Effector memory CD4-positive, alpha-beta T cell (primary cell): Measurements from ENCODE around the gene ADAMTS8.

ENCODE experiments used
- DNase-seq, 3 donors: peaks; one replicate each; pipeline ENCODE4 v3.0.0-alpha.2; 2020
- H3K27ac ChIP-seq: 2 replicates; pipeline ENCODE4 v1.7.0; 2013; ENCODE audit warnings: mild to moderate bottlenecking, low read length, moderate library complexity; ENCODE audit not compliant: insufficient read depth, poor library complexity, severe bottlenecking
- H3K27me3 ChIP-seq: replicated peaks from 2 replicates; pipeline ENCODE4 v1.7.0; 2013; ENCODE audit warnings: mild to moderate bottlenecking, low read length; ENCODE audit not compliant: insufficient read depth, control insufficient read depth, poor library complexity, severe bottlenecking
- H3K36me3 ChIP-seq: 2 replicates; pipeline ENCODE4 v1.7.0; 2013; ENCODE audit warnings: mild to moderate bottlenecking, low read length, moderate library complexity; ENCODE audit not compliant: control insufficient read depth, insufficient read depth
- H3K4me1 ChIP-seq: 2 replicates; pipeline ENCODE4 v1.7.0; 2013; ENCODE audit warnings: low read length, mild to moderate bottlenecking; ENCODE audit not compliant: control insufficient read depth, insufficient read depth, poor library complexity, severe bottlenecking
- H3K4me3 ChIP-seq: 2 replicates; pipeline ENCODE4 v1.7.0; 2013; ENCODE audit warnings: low read length, low read depth, mild to moderate bottlenecking; ENCODE audit not compliant: insufficient read depth, poor library complexity, severe bottlenecking
- H3K9me3 ChIP-seq: 2 replicates; pipeline ENCODE4 v1.7.0; 2013; ENCODE audit warnings: mild to moderate bottlenecking, low read length, moderate library complexity; ENCODE audit not compliant: control insufficient read depth

Gene ADAMTS8

GRCh38 chr11:130399196-130399595, 29.2 kb downstream of the ADAMTS8 start:
- Histone ChIP-seq H3K4me1 (no peaks in the 10 kb centered on the region), H3K9me3 (no peaks in the 10 kb centered on the region), H3K27me3 (no peaks in the 10 kb centered on the region), H3K4me3 (no peak overlapping the region), H3K27ac (no peak overlapping the region), H3K36me3 (no peaks in the 10 kb centered on the region)
- no peak for DNase-seq

- no peaks in the 10 kb centered on the region for H3K27me3 ChIP-seq
- H3K36me3 ChIP-seq = no peaks in the 10 kb centered on the region
- no peaks in the 10 kb centered on the region for H3K9me3 ChIP-seq
- no peak overlapping the region for H3K4me3 ChIP-seq
- no peak for DNase-seq
- no peak overlapping the region for H3K27ac ChIP-seq
- H3K4me1 ChIP-seq = no peaks in the 10 kb centered on the region
Measured at GRCh38 chr11:130397780-130398179, 30.6 kb downstream of the ADAMTS8 start.

GRCh38 chr11:130396965-130397364, 31.4 kb downstream of the ADAMTS8 start:
- no peak overlapping the region for H3K27ac ChIP-seq

GRCh38 chr11:130394615-130395014, 33.8 kb downstream of the ADAMTS8 start:
- Histone ChIP-seq H3K4me1 (no peaks in the 10 kb centered on the region), H3K27me3 (no peaks in the 10 kb centered on the region), H3K9me3 (no peaks in the 10 kb centered on the region), H3K36me3 (no peaks in the 10 kb centered on the region), H3K27ac (no peak overlapping the region), H3K4me3 (no peak overlapping the region)
- no peak for DNase-seq

More at GRCh38 chr11:130396965-130397364, 31.4 kb downstream of the ADAMTS8 start:
- DNase-seq = no peak
- H3K27me3 ChIP-seq = no peaks in the 10 kb centered on the region
- H3K4me3 ChIP-seq = no peak overlapping the region
- H3K9me3 ChIP-seq = no peaks in the 10 kb centered on the region
- no peaks in the 10 kb centered on the region for H3K4me1 ChIP-seq
- H3K36me3 ChIP-seq = no peaks in the 10 kb centered on the region

GRCh38 chr11:130391711-130392110, 36.7 kb downstream of the ADAMTS8 start:
- H3K9me3 ChIP-seq = no peaks in the 10 kb centered on the region
- H3K4me1 ChIP-seq = no peaks in the 10 kb centered on the region
- no peak for DNase-seq
- no peaks in the 10 kb centered on the region for H3K27me3 ChIP-seq
- H3K27ac ChIP-seq = no peak overlapping the region
- no peaks in the 10 kb centered on the region for H3K36me3 ChIP-seq
- H3K4me3 ChIP-seq = no peak overlapping the region

- DNase-seq = no peak
- no peaks in the 10 kb centered on the region for H3K27me3 ChIP-seq
Measured at GRCh38 chr11:130390071-130390758, 38.2 kb downstream of the ADAMTS8 start.

GRCh38 chr11:130389335-130389935, 39.0 kb downstream of the ADAMTS8 start:
- no peak for DNase-seq
- H3K27ac ChIP-seq = no peak overlapping the region
- no peaks in the 10 kb centered on the region for H3K4me1 ChIP-seq
- H3K36me3 ChIP-seq = no peaks in the 10 kb centered on the region
- H3K27me3 ChIP-seq = no peaks in the 10 kb centered on the region
- peak overlapping the region; percentile 37 for H3K4me3 ChIP-seq
- no peaks in the 10 kb centered on the region for H3K9me3 ChIP-seq

More at GRCh38 chr11:130390071-130390758, 38.2 kb downstream of the ADAMTS8 start:
- H3K36me3 ChIP-seq = no peaks in the 10 kb centered on the region
- no peak overlapping the region for H3K4me3 ChIP-seq
- no peaks in the 10 kb centered on the region for H3K4me1 ChIP-seq
- no peak overlapping the region for H3K27ac ChIP-seq
- no peaks in the 10 kb centered on the region for H3K9me3 ChIP-seq

GRCh38 chr11:130388607-130389205, 39.7 kb downstream of the ADAMTS8 start:
- Histone ChIP-seq H3K4me1 (no peaks in the 10 kb centered on the region), H3K27ac (no peak overlapping the region), H3K36me3 (no peaks in the 10 kb centered on the region), H3K27me3 (no peaks in the 10 kb centered on the region), H3K4me3 (peak overlapping the region; percentile 37), H3K9me3 (no peaks in the 10 kb centered on the region)
- no peak for DNase-seq

GRCh38 chr11:130386056-130386455, 42.4 kb downstream of the ADAMTS8 start:
- H3K9me3 ChIP-seq = no peaks in the 10 kb centered on the region
- no peak for DNase-seq

More at GRCh38 chr11:130386056-130386455, 42.4 kb downstream of the ADAMTS8 start:
- Histone ChIP-seq H3K27me3 (no peaks in the 10 kb centered on the region), H3K27ac (no peak overlapping the region), H3K4me3 (no peak overlapping the region), H3K36me3 (no peaks in the 10 kb centered on the region), H3K4me1 (no peaks in the 10 kb centered on the region)
